ENCODE measurements around the gene GINS1. TPM values are rescaled to one million over a fixed set of nuclear protein-coding genes. Genes with fewer than 3 reads are reported as not detected.
A peak's percentile ranks its signal among the peaks of the same experiment; 100 is the strongest.

Gene GINS1
- total RNA-seq, 1 experiment from 2014 or later = 30.4 TPM

- peak; percentile 36; the same call in 1 of the 2 replicates for ATAC-seq
- Histone ChIP-seq H3K4me1 (ENCODE audit: control insufficient read depth in 1 of 2, insufficient read depth in 2 of 2, low read length in 2 of 2) (peaks cover 8 to 13% of the 10 kb centered on the region in 2 experiments; a peak in 3 of 4 replicates), H3K4me2 (ENCODE audit: low read length) (peak overlapping the region; percentile 19; the same call in 1 of the 2 replicates), H3K9ac (ENCODE audit: low read length) (no peak overlapping the region), H3K9me2 (ENCODE audit: insufficient read depth) (no peaks in the 10 kb centered on the region), H4K20me1 (ENCODE audit: insufficient read depth) (no peaks in the 10 kb centered on the region), H3K4me3 (replicated peaks in 1 of 2; ENCODE audit: low read depth in 1 of 2, low read length in 2 of 2) (no peak overlapping the region), H2AFZ (ENCODE audit: low read depth, low read length, poor library complexity, severe bottlenecking) (no peak overlapping the region), H3K79me2 (ENCODE audit: insufficient read depth, low read length) (peaks cover 7% of the 10 kb centered on the region), H3K36me3 (ENCODE audit: control insufficient read depth in 1 of 2, insufficient read depth in 2 of 2, low read length in 2 of 2) (peaks cover 23 to 28% of the 10 kb centered on the region in 2 experiments; a peak in 3 of 4 replicates), H3K27ac (ENCODE audit: low read depth, low read length) (no peak overlapping the region), H3K9me3 (ENCODE audit: control insufficient read depth in 1 of 2, insufficient read depth in 1 of 2, low read depth in 1 of 2, low read length in 2 of 2) (no peaks in the 10 kb centered on the region), H3K27me3 (ENCODE audit: insufficient read depth, low read length) (no peaks in the 10 kb centered on the region)
- intact Hi-C loops (cut with micrococcal nuclease) = no loop called here
- BruUV-seq (replicated peaks) = no TSS peak
- no peak for DNase-seq (ENCODE audit: low read depth, low spot score)
- TF ChIP-seq SIN3A (IDR thresholded peaks at IDR 0.05; ENCODE audit: low read depth) (no peak), ELF1 (IDR thresholded peaks at IDR 0.05; ENCODE audit: borderline replicate concordance, low read depth) (no peak), EGR1 (IDR thresholded peaks at IDR 0.05; ENCODE audit: low read depth) (no peak), YY1 (IDR thresholded peaks at IDR 0.05; ENCODE audit: extremely low read depth, insufficient replicate concordance, low read depth, low read length) (no peak), JUND (IDR thresholded peaks at IDR 0.05) (no peak), ATF3 (IDR thresholded peaks at IDR 0.05) (no peak), CEBPB (IDR thresholded peaks at IDR 0.05; ENCODE audit: low read depth) (no peak), ZFX (IDR thresholded peaks at IDR 0.05) (no peak), POLR2A (IDR thresholded peaks at IDR 0.05; ENCODE audit: borderline replicate concordance, extremely low read depth, insufficient read depth, insufficient read length) (no peak), POLR2AphosphoS5 (IDR thresholded peaks at IDR 0.05; ENCODE audit: low read depth, low read length) (no peak), CBX3 (IDR thresholded peaks at IDR 0.05; ENCODE audit: low read depth) (no peak), CTCF (IDR thresholded peaks at IDR 0.05 in 2 of 3, conservative IDR thresholded peaks at IDR 0.05 in 1 of 3; ENCODE audit: borderline replicate concordance in 1 of 3, insufficient read depth in 1 of 3, low read depth in 2 of 3, low read length in 2 of 3) (no peak), REST (IDR thresholded peaks at IDR 0.05; ENCODE audit: low read depth) (no peak), SRF (IDR thresholded peaks at IDR 0.05; ENCODE audit: low read depth) (no peak), MAX (IDR thresholded peaks at IDR 0.05) (no peak), EZH2 (IDR thresholded peaks at IDR 0.05) (no peak)
- RAD21 ChIA-PET (ENCODE audit: low non-redundant PET in 1 of 2, low total read pairs in 2 of 2, uncharacterized antibody in 2 of 2, unreplicated experiment in 2 of 2) = no interaction called here
- CTCF ChIA-PET = no interaction called here
- POLR2A ChIA-PET = no interaction called here
Observed at GRCh38 chr20:25437153-25437581, 29.7 kb downstream of the GINS1 start.

Measured in HCT116 (cell line).